BLaER1 treated with 17β-estradiol and CSF1 and Interleukin-3, amounts not matched to agents 10 nM and 100 nM (cell line): ENCODE measurements around the gene JAZF1.

ENCODE experiments used
- H3K27ac ChIP-seq, 11 experiments: shearing (Covaris generic); formaldehyde crosslinking; 2 replicates each; pipeline ENCODE4 v1.8.1; 2022
- H3K27me3 ChIP-seq, 11 experiments: shearing (Covaris generic); formaldehyde crosslinking; 2 replicates each; pipeline ENCODE4 v1.8.1; 2022
- H3K36me3 ChIP-seq, 11 experiments: shearing (Covaris generic); formaldehyde crosslinking; 2 replicates each; pipeline ENCODE4 v1.8.1; 2022
- H3K4me1 ChIP-seq, 10 experiments: shearing (Covaris generic); formaldehyde crosslinking; 2 replicates each; pipeline ENCODE4 v1.8.1; 2022
- H3K4me2 ChIP-seq, 11 experiments: shearing (Covaris generic); formaldehyde crosslinking; 2 replicates each; pipeline ENCODE4 v1.8.1; 2022
- H3K4me3 ChIP-seq, 10 experiments: shearing (Covaris generic); formaldehyde crosslinking; 2 replicates each; pipeline ENCODE4 v1.8.1; 2022
- H3K9ac ChIP-seq, 11 experiments: shearing (Covaris generic); formaldehyde crosslinking; 2 replicates each; pipeline ENCODE4 v1.8.1; 2022
- H3K9me3 ChIP-seq, 11 experiments: shearing (Covaris generic); formaldehyde crosslinking; replicated peaks in 1 of 11; 2 replicates each; pipeline ENCODE4 v1.8.1; 2022
- H4K20me1 ChIP-seq, 11 experiments: shearing (Covaris generic); formaldehyde crosslinking; 2 replicates each; pipeline ENCODE4 v1.8.1; 2022
- Cebpa-rat ChIP-seq, 11 experiments: shearing (Covaris generic); IDR thresholded peaks; 2 replicates each; pipeline ENCODE4 v1.8.1; 2022

The JAZF1 gene

GRCh38 chr7:28070297-28071055 is 110.1 kb downstream of the JAZF1 start:
- peaks cover 0 to 5% (median 0%) of the 10 kb centered on the region in 10 experiments; a peak in 2 of 20 replicates for H3K4me1 ChIP-seq
- TF ChIP-seq Cebpa-rat (IDR thresholded peaks at IDR 0.05), result no peak
- H3K4me3 ChIP-seq, result no peak overlapping the region
- peaks cover 0 to 79% (median 37%) of the 10 kb centered on the region in 11 experiments; a peak in 16 of 22 replicates for H4K20me1 ChIP-seq
- no peak overlapping the region for H3K4me2 ChIP-seq
- no peaks in the 10 kb centered on the region for H3K9me3 ChIP-seq
- H3K27me3 ChIP-seq, result no peaks in the 10 kb centered on the region
- H3K9ac ChIP-seq, result no peak overlapping the region
- peaks cover 0 to 42% (median 0%) of the 10 kb centered on the region in 11 experiments; a peak in 5 of 22 replicates for H3K36me3 ChIP-seq
- H3K27ac ChIP-seq, result no peak overlapping the region

GRCh38 chr7:28069807-28070206 is 110.8 kb downstream of the JAZF1 start:
- no peak overlapping the region for H3K27ac ChIP-seq
- H3K27me3 ChIP-seq, result no peaks in the 10 kb centered on the region
- no peak overlapping the region for H3K4me3 ChIP-seq
- H3K9ac ChIP-seq, result no peak overlapping the region
- peaks cover 0 to 5% (median 0%) of the 10 kb centered on the region in 10 experiments; a peak in 4 of 20 replicates for H3K4me1 ChIP-seq
- H4K20me1 ChIP-seq, result peaks cover 0 to 82% (median 41%) of the 10 kb centered on the region in 11 experiments; a peak in 16 of 22 replicates
- H3K4me2 ChIP-seq, result no peak overlapping the region
- peaks cover 0 to 42% (median 0%) of the 10 kb centered on the region in 11 experiments; a peak in 5 of 22 replicates for H3K36me3 ChIP-seq
- TF ChIP-seq Cebpa-rat (IDR thresholded peaks at IDR 0.05), result no peak
- no peaks in the 10 kb centered on the region for H3K9me3 ChIP-seq

DNA sequence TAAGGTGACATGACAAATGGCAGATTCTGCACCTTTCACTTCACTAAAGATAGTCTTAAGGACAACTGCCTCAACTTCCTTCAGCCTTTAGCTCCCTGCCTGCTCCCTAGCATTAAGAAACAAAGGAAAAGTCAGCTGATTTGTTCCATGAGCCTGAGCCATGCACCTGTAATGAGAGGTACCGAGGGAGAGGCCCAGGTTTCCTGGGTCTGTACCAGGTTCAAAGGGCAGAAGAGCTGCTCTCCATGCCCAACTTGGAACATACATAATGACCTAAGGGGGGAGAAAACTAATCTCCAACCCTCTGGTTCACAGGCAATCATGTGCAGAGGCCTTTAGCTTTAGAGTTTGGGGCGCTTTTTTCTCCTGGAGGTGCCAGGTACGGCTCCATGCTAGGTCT is 111.2 kb downstream of the JAZF1 start:
- TF ChIP-seq Cebpa-rat (IDR thresholded peaks at IDR 0.05), result no peak
- Histone ChIP-seq H3K4me2 (no peak overlapping the region), H3K27me3 (no peaks in the 10 kb centered on the region), H3K9me3 (no peaks in the 10 kb centered on the region), H4K20me1 (peaks cover 0 to 84% (median 42%) of the 10 kb centered on the region in 11 experiments; a peak in 16 of 22 replicates), H3K36me3 (peaks cover 0 to 42% (median 0%) of the 10 kb centered on the region in 11 experiments; a peak in 5 of 22 replicates), H3K4me1 (peaks cover 0 to 8% (median 0%) of the 10 kb centered on the region in 10 experiments; a peak in 4 of 20 replicates), H3K9ac (no peak overlapping the region), H3K27ac (no peak overlapping the region), H3K4me3 (no peak overlapping the region)

GRCh38 chr7:28068811-28069216 is 111.8 kb downstream of the JAZF1 start:
- Histone ChIP-seq H3K36me3 (peaks cover 0 to 41% (median 0%) of the 10 kb centered on the region in 11 experiments; a peak in 5 of 22 replicates), H3K4me2 (peak overlapping the region in 1 of 11 experiments; percentile 14; a peak in 1 of 22 replicates), H3K4me3 (no peak overlapping the region), H3K27ac (no peak overlapping the region), H3K27me3 (no peaks in the 10 kb centered on the region), H4K20me1 (peaks cover 0 to 85% (median 42%) of the 10 kb centered on the region in 11 experiments; a peak in 16 of 22 replicates), H3K9ac (no peak overlapping the region), H3K9me3 (no peaks in the 10 kb centered on the region), H3K4me1 (peaks cover 0 to 13% (median 0%) of the 10 kb centered on the region in 10 experiments; a peak in 4 of 20 replicates)
- no peak for TF ChIP-seq Cebpa-rat (IDR thresholded peaks at IDR 0.05)

- Histone ChIP-seq H3K36me3 (peaks cover 0 to 34% (median 4%) of the 10 kb centered on the region in 11 experiments; a peak in 13 of 22 replicates), H4K20me1 (peaks cover 0 to 77% (median 42%) of the 10 kb centered on the region in 11 experiments; a peak in 15 of 22 replicates), H3K27me3 (no peaks in the 10 kb centered on the region), H3K27ac (no peak overlapping the region), H3K4me2 (no peak overlapping the region), H3K9me3 (peaks cover 4 to 8% (median 6%) of the 10 kb centered on the region in 11 experiments; a peak in 18 of 22 replicates), H3K4me1 (peaks cover 7 to 29% (median 9%) of the 10 kb centered on the region in 10 experiments; a peak in 18 of 20 replicates), H3K4me3 (no peak overlapping the region), H3K9ac (no peak overlapping the region)
- no peak for TF ChIP-seq Cebpa-rat (IDR thresholded peaks at IDR 0.05)
These were observed 113.4 kb downstream of the JAZF1 start for GRCh38 chr7:28067171-28067570.

DNA sequence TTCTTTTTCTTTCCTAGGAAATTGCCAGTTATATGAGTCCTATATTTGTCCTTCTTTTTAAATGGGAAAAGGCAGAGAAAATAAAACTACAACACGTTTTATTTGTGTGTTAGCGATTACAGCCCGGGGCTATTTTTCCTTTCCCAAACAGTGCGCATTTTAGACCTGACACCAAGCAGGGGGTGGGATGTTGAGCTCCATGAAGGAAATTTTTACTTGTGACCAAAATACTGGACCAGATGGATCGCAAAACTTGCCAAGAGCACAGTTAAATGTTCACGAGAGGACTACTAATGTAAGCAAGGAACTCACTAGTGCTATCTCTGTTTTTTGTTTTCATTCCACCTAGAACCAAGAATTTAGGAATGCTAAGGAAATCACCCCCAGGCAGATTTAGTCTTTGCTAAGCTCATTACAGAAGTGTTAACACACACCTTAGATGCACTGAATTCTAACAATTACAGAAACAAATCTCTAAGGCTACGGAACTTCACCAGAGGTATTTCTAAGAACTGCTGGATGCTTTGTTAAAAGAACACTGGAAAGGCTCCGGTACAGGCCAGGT is 114.8 kb downstream of the JAZF1 start:
- H3K27me3 ChIP-seq, result no peaks in the 10 kb centered on the region
- H3K27ac ChIP-seq, result no peak overlapping the region
- H4K20me1 ChIP-seq, result peaks cover 0 to 67% (median 38%) of the 10 kb centered on the region in 11 experiments; a peak in 15 of 22 replicates

GRCh38 chr7:28065308-28065707 is 115.3 kb downstream of the JAZF1 start:
- H3K4me1 ChIP-seq, result peaks cover 7 to 33% (median 10%) of the 10 kb centered on the region in 10 experiments; a peak in 18 of 20 replicates
- H3K27ac ChIP-seq, result no peak overlapping the region
- H3K4me2 ChIP-seq, result no peak overlapping the region

More for the DNA sequence above, 114.8 kb downstream of the JAZF1 start:
- no peak overlapping the region for H3K4me3 ChIP-seq
- H3K9me3 ChIP-seq, result peaks cover 8 to 18% (median 11%) of the 10 kb centered on the region in 11 experiments; a peak in 18 of 22 replicates
- peaks cover 7 to 33% (median 10%) of the 10 kb centered on the region in 10 experiments; a peak in 18 of 20 replicates for H3K4me1 ChIP-seq
- no peak overlapping the region for H3K9ac ChIP-seq
- peaks cover 0 to 35% (median 8%) of the 10 kb centered on the region in 11 experiments; a peak in 13 of 22 replicates for H3K36me3 ChIP-seq
- no peak for TF ChIP-seq Cebpa-rat (IDR thresholded peaks at IDR 0.05)
- H3K4me2 ChIP-seq, result no peak overlapping the region

GRCh38 chr7:28064437-28064836 is 116.2 kb downstream of the JAZF1 start:
- Histone ChIP-seq H3K27me3 (no peaks in the 10 kb centered on the region), H3K4me3 (no peak overlapping the region), H4K20me1 (peaks cover 0 to 59% (median 24%) of the 10 kb centered on the region in 11 experiments; a peak in 14 of 22 replicates), H3K27ac (no peak overlapping the region), H3K4me2 (peak overlapping the region in 1 of 11 experiments; percentile 2; a peak in 1 of 22 replicates), H3K9ac (no peak overlapping the region), H3K36me3 (peaks cover 0 to 30% (median 8%) of the 10 kb centered on the region in 11 experiments; a peak in 13 of 22 replicates), H3K9me3 (peaks cover 8 to 30% (median 19%) of the 10 kb centered on the region in 11 experiments; a peak in 20 of 22 replicates), H3K4me1 (peaks cover 7 to 33% (median 10%) of the 10 kb centered on the region in 10 experiments; a peak in 18 of 20 replicates)
- no peak for TF ChIP-seq Cebpa-rat (IDR thresholded peaks at IDR 0.05)

More at GRCh38 chr7:28065308-28065707, 115.3 kb downstream of the JAZF1 start:
- no peak overlapping the region for H3K4me3 ChIP-seq
- H3K27me3 ChIP-seq, result no peaks in the 10 kb centered on the region
- peak in 1 of 11 experiments; percentile 68; a peak in 1 of 22 replicates for TF ChIP-seq Cebpa-rat (IDR thresholded peaks at IDR 0.05)
- H3K9ac ChIP-seq, result no peak overlapping the region
- H4K20me1 ChIP-seq, result peaks cover 0 to 62% (median 33%) of the 10 kb centered on the region in 11 experiments; a peak in 15 of 22 replicates
- peaks cover 8 to 22% (median 14%) of the 10 kb centered on the region in 11 experiments; a peak in 19 of 22 replicates for H3K9me3 ChIP-seq
- H3K36me3 ChIP-seq, result peaks cover 0 to 38% (median 8%) of the 10 kb centered on the region in 11 experiments; a peak in 13 of 22 replicates
